HG03135 (cell line): ENCODE data around the gene ERVH48-1.
"Not testable (repeated sequence)": the region's sequence is repeated elsewhere in the genome, so short reads cannot be mapped to it uniquely, and the experiment has no call there.

Experiments used
- ATAC-seq: cut with Tn5 transposase; IDR thresholded peaks from one replicate; pipeline ENCODE4 v1.9.1; 2021; ENCODE audit warnings: mild to moderate bottlenecking, moderate library complexity; ENCODE audit not compliant: unreplicated experiment

ERVH48-1 gene

GRCh38 chr21:42925114-42925926, at the start of gene ERVH48-1:
Gene ERVH48-1, minus strand, starts transcription at chr21:42925630. Its CDS starts 6,624 bp downstream, at chr21:42919006.
- no peak for ATAC-seq

DNA sequence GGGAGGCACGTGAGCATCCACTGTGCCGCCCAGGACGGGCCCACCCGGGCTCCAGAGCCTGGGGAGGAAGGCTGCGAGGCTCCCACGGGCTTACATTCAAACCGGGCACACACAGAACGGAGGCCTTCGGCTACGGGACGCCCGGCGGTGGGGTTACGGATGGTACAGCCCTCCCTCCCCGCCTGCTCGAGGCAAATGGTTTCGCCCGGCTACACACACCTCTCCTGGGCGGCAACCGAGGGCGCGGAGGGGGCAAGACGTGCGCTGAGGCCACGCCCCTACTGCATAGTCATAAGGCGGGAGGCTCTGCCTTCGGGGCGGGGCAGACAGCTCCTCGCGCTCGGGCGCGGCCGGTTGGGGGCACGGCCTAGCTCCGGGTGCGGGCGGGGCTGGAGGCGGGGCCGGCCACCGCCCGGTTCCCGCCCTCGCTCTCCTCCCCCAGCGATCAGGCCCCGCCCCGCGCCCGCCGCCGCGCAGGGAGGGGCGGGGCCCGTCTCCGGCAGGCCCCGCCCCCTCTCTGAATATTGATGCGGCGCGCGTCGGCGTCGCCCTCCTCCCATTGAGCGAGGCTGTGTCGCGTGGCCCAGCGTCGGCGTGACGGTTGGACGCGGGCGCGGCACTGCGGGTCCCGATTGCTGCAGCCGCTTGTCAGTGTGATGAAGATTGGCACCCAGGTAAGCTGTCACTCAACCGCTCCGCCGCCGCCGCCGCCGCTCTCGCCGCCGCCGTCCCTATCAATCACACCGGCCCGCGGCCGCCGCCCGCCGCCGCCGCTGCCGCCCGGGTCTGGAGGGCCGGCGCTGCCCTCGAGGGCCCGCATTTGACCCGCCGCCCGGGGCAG, 48.8 kb upstream of the ERVH48-1 start, which contains the start of gene PKNOX1:
Gene PKNOX1 (plus strand): TSS at position 572 of the 841 bp plus-strand sequence. CDS start 29,820 bp downstream, outside the sequence.
- ATAC-seq: peak; percentile 79

DNA sequence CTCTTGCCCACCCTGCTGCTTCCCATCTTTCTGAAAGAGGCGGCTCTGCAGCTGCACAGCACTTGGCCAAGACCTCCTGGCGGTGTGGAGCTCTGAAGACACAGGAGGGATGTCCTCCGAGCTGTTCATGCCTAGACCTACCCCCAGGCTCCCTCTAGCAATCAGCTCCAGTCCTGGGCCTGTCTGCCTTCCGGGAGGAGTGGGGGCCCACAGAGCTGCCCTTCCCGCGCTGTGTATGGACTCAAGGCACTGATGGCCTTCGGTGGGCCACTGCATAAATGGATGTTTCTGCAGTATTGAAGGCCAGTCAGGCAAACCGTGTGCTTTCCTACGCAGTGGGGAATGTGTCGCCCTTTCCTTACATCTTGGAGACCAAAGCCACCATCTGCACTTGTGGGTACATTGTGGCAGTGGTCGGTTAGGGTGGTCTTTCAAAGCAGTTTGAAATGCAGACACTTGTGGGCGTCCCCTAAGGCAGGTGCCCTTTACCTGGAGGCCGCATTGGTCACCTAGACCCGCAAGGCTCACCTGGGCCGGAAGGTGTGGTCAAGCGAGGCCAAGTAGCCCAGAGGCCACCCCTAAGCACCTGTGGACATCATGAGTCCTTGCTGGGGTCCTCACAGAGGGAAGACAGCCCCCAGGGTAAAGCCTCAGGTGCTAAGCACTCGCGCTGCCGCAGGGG, 48.0 kb upstream of the ERVH48-1 start:
- no peak for ATAC-seq

DNA sequence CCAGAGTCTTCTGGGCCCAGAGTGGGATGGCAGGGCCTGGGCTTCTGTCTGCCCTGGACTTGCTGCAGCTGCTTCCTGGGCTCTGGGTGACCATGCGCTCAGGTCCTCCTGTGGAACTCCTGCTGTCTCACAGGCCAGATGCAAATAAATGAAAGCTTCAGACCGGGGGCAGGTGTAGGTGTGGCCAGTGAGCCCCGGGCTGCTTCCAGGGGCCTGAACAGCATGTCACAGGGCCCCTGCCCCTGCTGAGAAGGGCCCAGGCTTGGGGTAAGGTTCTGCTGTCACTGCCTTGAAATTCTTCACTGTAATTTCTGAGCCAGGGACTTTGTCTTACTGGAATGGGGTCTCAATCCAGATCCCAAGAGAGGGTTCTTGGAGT, 46.5 kb upstream of the ERVH48-1 start:
- no peak for ATAC-seq

DNA sequence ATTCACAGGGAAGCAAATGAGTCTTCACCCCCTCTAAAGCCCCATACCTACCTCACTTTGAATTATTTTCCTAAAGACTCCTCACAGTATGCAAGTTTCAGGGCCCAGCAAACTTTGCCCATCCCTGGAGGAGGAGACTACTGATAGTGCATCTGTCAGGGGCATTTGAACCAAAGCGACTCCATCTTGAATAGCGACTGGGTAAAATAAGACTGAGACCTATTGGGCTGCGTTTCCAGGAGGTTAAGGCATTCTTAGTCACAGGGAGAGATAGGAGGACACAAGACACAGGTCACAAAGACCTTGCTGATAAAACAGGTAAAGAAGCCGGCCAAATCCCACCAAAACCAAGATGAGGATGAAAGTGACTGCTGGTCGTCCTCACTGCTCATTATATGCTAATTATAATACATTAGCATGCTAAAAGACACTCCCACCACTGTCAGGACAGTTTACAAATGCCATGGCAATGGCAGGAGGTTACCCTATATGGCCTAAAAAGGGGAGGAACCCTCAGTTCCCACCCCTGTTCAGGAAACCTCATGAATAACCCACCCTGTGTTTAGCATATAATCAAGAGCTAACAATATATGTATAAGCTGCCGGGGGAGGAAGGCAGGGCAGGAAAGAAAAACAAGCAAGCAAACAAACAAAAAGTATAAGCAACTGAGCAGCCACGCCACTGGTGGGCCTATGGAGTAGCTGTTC, 45.7 kb upstream of the ERVH48-1 start:
- no peak for ATAC-seq

DNA sequence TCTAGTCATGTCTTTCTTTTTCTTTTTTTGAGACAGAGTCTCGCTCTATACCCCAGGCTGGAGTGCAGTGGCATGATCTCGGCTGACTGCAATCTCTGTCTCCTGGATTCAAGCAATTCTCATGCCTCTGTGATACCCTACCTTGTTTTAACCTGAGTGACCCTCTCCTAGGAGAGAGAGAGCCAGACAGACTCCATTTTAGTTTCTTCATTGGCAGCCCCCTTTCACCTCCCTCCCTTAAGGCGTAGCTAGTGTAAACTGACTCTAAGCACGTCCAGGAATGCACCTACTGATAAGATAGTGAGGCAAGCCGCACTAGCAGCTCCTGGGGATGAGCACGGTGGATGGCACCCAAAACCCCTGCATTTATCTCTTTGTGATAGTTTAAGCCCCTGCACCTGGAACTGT, 43.8 kb upstream of the ERVH48-1 start:
- no peak for ATAC-seq

DNA sequence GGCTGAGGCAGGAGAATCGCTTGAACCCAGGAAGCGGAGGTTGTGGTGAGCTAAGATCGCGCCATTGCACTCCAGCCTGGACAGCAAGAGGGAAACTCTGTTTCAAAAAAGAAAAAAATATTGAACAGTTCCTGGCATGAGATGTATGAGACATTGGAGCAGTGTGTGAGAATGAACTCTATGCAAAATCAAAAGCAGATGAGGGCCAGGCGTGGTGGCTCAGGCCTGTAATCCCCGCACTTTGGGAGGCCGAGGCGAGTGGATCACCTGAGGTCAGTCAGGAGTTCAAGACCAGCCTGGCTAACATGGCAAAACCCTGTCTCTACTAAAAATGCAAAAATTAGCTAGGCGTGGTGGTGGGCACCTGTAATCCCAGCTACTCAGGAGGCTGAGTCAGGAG, 42.2 kb upstream of the ERVH48-1 start:
- not testable (repeated sequence) for ATAC-seq

DNA sequence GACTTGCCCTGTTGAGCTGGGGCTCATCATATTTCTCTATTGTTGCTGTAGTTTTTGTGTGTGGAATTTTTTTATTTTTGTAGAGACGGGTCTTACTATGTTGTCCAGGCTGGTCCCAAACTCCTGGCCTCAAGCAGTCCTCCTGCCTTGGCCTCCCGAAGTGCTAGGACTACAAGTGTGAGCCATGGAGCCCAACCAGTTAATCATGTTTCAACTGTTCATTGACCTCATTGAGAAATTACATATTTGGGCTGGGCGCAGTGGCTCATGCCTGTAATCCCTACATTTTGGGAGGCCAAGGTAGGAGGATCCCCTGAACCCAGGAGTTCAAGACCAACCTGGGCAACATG, 39.8 kb upstream of the ERVH48-1 start:
- no peak for ATAC-seq

DNA sequence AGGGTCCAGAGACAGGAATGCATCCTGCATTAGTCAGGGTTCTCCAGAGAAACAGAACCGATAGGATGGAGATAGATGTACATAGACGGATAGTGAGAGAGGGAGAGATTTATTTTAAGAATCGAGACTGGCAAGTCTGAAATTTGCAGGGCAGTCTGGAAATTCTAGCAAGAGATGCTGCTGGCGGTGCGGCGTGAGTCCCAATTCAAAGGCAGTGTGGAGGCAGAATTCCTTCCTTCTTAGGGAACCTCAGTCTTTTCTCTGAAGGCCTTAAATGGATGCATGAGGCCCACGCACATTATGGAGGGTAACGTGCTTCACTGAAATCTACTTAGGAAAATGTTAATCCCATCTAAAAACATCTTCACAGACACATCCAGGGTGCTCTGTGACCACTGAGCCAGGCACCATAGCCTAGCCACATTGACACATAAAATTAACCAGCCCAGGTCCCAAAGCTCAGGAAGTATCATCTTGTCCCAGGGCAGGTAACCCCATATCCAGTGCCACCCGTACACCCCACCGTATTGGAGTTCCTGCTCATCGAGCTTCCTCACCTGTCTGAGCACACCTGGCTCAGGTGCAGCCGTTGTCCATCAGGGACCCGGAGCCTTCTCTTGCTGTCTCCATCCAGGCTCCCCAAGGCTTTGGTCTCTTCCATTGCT, 39.2 kb upstream of the ERVH48-1 start:
- no peak for ATAC-seq

DNA sequence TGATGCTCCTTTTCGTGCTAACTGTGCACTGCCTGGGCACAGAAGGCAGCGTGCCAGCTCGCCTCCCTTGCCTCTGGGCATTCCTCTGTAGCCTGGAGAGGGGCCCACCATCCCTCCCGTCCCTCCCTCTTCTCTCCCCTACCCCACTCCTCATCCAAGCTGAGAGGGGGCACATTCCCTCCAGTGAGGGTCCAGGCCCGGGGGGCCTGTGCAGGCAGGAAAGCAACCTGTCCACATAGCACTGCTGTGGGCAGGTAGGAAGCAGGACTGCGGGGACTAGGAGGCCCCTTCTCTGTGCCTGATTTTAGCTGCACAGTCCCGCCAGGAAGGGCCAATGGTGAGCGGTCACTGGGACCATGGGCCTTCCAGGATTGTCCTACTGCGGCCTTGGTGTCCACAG, 38.7 kb upstream of the ERVH48-1 start:
- no peak for ATAC-seq

DNA sequence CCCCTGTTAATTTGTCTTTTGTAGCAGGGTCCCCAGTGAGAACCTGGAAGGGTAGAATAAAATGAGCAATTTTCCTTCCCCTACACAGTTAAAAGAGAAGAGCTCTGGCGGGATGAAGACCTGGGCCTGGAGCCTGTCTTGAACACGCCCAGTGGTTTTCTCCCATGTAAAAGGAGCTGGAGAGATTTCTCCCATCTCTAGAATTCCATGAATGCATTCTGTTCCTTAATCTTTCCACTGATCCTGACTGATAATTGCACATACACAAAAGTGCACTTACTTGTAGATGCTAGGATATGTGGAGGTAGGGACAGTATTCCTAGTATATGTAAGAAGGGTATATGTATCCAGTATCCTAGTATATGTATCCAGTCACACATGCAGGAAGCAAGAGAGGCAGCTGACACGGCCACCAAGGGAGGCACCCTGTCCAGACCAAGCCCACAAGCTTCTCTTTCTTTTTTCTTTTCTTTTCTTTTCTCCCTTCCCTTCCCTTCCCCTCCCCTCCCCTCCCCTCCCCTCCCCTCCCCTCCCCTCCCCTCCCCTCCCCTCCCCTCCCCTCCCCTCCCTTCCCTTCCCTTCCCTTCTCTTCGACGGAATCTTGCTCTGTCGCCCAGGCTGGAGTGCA, 37.1 kb upstream of the ERVH48-1 start:
- no peak for ATAC-seq

GRCh38 chr21:42959728-42960127, 34.3 kb upstream of the ERVH48-1 start:
- no peak for ATAC-seq

- ATAC-seq: not testable (repeated sequence)
Measured at GRCh38 chr21:42958122-42958521, 32.7 kb upstream of the ERVH48-1 start.

DNA sequence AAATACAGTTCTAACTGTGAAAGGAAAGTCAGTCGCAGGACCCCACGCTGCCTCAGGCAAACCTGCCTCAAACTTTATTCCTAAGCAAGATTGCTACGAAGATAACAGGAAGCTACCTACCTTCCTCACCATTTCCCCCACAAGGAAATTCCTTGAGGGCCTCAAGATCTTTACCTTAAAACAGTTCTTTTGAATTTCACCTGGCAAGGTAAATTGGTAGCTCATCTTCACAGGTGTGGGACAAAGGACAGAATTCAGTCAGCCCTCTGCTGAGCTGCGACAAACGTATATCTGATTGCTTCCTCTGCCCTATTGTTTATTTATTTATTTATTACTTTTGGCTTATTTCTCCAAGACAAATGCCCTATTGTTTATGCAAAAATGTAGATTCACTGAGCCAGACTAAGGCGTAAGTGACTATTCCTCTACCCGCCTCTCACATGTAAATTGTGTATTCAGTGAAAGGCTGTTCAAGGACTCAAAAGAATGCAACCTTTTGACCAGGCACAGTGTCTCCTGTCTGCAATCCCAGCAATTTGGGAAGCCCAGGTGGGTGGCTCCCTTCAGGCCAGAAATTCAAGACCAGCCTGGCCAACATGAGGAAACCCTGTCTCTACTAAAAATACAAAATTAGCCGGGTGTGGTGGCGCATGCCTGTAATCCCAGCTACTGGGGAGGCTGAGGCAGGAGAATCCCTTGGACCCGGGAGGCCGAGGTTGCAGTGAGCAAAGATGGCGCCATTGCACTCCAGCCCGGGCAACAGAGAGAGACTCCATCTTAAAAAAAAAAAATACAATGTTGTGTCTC, 31.6 kb upstream of the ERVH48-1 start:
- ATAC-seq: no peak

GRCh38 chr21:42951193-42951592, 25.8 kb upstream of the ERVH48-1 start:
- ATAC-seq: not testable (repeated sequence)

DNA sequence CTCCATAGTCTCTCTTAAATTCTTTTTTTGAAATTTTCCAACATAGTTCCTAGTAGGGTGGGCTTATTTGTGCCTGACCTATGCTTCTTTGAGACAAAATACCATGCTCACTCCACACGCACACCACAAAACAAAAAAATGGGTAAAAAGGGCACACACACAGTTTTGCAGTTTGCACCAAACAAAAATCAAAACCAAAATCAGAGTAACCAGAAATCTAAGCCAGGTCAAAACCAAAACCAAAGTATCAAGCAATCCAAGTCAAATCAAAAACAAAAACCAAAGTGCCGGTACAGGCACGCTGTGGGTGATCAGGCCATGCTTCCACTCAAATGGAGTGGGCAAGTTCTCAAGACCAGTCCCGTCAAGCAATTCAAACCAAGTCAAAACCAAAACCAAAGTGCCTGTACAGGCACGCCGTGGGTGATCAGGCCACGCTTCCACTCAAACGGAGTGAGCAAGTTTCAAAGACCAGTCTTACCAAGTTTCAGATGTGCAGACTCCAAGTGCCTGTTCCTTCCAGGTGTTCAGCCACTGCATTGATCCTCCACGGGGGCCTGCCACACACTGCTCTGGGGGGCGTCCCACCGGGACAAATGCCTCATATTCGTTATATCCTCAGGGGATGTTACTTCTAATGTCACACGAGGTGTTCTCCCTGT, 23.8 kb upstream of the ERVH48-1 start:
- ATAC-seq: not testable (repeated sequence)

- no peak for ATAC-seq
Measured at GRCh38 chr21:42942244-42942643, 16.8 kb upstream of the ERVH48-1 start.

DNA sequence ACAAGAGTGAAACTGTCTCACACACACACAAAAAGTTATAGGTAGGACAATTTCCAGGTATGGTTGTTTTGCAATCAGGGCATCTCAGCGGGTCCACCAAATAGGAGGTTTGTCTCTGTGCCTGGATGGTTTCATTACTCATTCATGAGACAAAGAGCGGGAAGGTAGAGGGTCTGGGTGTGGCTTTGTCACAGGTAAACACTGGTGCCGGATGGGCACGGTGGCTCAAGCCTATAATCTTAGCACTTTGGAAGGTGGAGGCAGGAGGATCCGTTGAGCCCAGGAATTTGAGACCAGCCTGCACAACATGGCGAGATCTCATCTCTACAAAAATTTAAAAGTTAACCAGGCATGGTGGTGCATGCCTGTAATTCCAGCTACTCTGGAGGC, 16.3 kb upstream of the ERVH48-1 start:
- ATAC-seq: no peak
